COLO668 (cell line): ENCODE data around the gene TMEM147.

ENCODE experiments used
- DNase-seq: peaks from one replicate; lab custom pipeline; 2025; ENCODE audit not compliant: unreplicated experiment; lab: John Stamatoyannopoulos, UW

The TMEM147 gene

DNA sequence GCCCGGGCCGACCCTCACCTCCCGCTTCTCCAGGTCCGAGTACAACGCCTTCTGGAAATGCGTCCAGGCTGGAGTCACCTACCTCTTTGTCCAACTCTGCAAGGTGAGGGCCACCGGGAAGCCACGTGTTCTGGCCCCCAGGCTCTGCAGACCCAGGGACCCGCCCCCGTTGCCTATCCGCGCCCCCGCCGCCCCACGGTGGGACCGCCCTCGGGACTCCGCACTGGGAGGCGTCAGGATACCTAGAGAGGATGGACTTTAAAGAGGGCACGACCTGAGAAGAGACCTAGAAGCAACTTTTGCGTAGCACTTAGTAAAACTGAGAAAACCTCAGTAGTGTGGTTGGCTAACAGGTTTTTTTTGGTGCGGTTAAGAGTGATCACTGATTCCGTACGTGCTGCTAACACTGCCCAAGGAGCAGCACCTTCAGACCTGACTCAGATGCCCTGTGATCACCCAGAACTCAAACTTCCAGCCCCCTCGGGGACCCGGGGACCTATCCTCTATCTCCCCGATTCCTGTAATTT is 492 bp downstream of the TMEM147 start:
- DNase-seq, result peak; percentile 45

DNA sequence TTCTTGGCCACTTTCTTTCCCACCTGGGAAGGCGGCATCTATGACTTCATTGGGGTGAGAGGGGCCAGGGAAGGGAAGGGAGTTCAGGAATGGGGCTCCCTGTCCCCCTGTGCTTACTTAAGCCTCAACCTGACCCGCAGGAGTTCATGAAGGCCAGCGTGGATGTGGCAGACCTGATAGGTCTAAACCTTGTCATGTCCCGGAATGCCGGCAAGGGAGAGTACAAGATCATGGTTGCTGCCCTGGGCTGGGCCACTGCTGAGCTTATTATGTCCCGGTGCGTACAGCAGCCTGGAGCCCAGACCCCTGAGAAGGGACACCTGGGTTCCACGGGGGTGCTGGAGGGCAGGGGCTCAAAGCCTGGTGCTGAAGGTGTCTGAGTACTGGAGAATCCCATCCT is 1.1 kb downstream of the TMEM147 start:
- no peak for DNase-seq

DNA sequence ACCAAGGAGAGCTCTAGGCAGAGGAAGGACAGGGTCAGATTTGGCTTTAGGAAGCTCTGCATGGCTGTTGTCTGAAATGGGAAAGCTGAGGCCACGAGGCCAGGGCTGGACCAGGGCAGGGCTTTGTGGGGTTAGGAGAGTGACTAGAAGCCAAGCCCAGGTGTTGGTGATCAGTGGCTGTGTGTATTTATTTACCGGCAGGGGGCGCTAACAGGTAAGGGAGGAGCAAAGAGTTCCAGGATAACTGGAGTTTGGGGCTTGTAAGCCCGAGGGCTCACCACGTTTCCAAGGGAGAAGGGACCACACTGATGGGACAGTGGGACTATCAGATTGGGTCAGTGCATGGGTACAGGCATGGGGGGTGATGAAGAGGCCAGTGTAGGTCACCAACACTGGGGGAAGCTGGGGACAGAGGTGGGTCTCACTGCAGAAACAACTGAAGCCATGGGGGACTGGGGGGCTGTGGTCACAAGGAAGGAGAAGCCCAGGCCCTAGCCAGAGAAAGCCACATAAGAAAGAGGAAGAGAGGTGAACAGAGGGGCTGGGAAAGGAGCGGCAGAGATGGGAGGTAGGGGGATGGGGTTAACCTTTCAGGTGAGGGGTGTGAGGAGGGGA is 3.9 kb downstream of the TMEM147 start:
- DNase-seq, result peak; percentile 53

DNA sequence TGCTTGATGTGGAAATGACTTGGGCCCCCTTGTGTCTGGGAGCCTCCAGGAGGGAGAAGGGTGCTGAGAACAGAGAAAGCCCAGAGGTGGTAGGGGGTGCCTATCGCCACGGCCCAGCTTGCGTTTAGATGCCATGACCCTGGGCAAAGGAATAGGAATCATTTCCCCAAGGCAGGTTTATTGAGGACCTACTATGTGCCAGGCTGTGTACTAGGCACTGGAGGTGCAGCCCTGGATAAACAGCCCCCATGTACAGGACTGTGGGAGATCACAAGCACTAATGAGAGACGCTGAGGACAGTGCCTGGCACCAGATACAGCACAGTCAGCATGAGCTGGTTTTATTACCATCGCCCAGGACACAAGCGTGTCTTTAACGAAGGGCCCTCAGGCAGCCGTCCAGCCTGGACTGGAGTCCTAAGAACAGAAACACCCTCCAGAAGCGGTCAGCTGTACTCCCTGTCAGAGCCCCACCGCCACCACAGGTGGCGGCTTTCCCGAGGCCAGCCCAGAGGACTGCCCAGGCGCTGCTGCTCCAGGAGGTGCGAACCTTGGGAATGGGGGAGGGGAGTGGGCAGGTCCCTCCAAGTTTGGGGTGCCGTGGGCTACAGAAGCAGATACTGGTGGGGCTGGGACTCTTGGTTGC is 4.6 kb downstream of the TMEM147 start:
- no peak for DNase-seq

DNA sequence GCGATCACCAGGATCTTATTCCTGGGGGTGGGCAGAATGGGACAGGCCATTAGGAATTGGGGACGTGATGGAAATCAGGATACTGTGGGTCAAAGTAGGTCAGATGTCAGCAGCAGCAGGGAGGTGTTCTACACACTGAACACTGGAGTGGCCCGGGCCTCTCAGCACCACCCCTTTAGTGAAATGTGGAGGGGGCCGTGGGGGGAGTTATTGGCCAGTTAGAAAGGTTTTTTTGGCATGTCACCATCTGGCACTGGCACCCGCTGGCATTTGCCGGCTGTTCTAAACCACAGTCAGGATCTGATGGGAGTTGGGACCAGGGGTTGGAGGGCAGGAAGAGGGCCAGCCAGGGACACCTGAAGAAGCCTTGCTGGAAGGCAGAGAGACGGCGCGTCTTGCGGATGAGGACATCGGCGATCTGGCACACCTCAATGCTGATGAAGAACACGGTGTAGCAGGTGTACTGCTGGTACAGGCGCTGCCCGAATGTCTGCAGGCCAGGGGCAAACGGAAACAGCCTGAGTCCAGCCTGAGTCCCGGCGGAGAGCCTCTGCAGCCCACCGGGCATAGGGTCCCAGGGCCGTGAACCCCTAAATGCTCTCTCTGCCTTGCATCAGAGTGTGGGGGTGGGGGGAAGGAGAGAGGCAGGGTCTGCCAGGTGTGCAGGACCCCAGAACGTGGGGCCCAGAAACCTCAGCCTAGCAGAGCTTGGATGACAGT is 5.8 kb downstream of the TMEM147 start:
- DNase-seq, result no peak

GRCh38 chr19:35552534-35553384 is 7.3 kb downstream of the TMEM147 start:
- no peak for DNase-seq

DNA sequence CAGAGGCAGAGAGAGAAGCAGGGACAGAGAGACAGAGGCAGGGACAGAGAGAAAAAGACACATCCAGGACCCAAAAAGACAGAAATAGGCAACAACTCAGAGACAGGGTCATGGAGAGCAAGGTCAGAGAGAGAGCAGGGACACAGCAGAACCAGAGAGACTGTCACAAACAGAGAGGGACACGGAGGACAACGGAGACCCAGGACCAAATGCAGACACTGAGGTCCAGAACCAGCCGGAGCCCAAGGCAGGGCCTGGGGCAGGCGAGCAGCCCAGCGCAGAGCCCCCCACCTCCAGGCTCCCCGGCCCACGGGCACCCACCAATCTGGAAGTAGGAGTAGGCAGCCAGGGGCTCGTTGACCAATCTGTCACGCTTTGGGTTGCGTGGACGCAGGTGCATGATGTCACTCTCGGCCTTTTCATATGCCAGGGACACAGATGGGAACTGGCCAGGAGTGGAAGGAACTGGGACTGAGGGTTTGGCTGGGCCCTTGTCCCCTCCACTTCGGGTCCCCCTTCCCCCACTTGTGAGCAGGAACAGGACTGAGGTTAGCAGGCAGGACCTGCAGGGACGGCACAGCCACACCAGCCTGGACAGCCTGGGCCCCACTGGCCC is 8.1 kb downstream of the TMEM147 start:
- no peak for DNase-seq

DNA sequence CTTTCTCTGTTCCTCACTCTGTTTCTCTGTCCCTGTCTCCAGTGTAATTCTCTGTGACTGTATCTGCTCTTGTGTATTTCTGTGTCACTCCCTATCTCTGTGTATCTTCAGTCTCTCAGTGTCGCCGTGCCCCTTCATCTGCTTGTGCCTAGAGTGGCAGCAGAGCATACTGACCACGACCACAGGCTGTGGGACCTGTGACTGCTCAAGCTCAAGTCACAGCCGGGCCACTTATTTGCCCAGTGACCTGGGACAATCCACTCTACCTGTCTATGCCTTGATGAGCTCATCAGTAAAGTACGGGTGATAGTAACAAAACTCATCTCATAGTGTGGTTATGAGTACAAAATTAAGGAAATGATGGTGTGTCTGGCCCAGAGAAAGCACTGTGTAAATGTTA is 8.7 kb downstream of the TMEM147 start:
- DNase-seq, result no peak

- DNase-seq, result peak; percentile 23
Observed at GRCh38 chr19:35555301-35556005, 10.0 kb downstream of the TMEM147 start.

- no peak for DNase-seq
Observed at GRCh38 chr19:35556025-35556590, 10.7 kb downstream of the TMEM147 start.

DNA sequence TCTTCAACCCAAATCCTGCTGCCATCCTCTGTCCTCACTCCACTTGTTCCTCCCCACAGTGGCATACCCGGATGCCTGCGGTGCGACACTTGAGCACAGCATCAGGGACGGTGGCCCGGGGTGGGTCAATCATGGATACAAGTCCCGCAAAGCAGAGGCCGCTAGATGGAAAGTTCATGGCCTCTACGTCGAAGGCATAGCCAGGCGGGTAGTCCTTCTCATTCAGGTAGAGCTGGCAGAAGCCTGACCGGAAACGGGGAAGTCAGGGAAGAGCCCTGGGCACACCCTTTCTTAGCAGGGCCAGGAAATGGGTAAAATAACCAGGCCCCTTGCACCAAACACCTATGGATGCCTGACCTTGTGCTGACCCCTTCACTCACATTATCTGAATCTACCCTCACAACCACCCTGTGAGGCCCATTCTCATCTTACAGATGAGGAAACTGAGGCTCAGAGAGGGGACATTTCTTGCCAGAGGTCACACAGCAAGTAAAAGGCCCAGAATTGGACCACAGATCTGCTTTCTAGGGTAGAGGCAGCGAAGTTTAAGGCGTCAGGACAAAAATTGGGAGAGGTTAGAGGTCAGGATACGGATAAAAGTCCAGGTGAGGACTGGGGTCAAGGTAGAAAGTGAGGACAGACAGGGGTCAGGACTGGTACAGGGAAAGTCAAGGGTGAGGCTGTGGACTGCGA is 11.6 kb downstream of the TMEM147 start:
- no peak for DNase-seq

- DNase-seq, result peak; percentile 23
Observed at GRCh38 chr19:35557539-35558399, 12.3 kb downstream of the TMEM147 start.

GRCh38 chr19:35558400-35559280 is 13.2 kb downstream of the TMEM147 start:
- DNase-seq, result no peak

DNA sequence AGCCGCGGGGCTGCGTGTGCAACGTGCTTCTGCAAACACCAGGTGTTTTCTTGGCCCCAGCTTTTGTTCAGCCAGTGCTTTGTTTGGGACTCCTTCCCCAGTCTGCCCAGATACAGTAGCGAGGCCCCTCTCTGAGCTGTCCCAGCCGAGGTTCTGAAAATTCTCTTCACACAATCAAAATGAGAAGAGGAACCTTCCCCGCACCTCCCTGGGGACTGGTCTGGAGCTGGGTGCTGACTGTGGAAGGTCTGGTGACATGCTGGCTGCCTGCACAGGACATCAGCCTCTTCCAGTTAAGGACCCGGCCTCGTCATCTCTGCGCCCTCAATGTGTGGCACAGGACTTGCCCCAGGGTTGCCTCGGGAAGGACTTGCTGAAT is 13.8 kb downstream of the TMEM147 start:
- peak; percentile 19 for DNase-seq

DNA sequence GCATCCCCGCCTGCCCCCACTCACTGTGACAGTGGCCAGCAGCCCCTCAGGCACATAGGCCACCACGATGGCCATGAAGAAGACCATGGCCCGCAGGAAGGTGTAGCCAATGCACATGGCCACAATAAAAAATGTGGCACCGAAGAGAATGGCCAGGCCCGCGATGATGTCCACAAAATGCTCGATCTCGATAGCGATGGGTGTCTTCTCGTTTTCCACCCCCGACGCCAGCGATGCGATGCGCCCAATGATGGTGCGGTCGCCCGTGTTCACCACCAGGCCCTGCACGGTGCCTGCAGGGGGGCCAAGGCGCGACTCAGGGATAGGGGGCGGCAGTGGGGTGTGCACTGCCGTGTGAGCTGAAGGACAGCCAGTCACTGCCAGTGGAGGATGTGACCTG is 14.4 kb downstream of the TMEM147 start:
- DNase-seq, result no peak

DNA sequence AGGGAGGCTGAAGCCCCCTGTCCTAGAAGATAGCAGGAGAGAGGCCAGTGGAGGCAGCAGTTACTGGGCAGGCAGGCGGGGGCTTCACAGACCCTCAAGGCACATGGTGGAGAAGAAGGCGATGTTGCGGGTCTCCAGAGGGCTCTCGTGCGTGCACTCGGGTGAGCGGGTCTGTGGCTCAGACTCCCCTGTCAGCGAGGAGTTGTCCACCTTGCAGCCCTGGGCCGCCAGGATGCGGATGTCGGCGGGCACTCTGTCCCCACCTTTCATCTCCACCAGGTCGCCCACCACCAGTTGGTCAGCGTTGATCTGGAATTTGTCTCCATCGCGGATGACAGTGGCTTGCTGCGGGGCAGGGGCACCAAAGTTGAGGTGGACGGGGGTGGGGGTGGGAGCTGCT is 14.8 kb downstream of the TMEM147 start:
- no peak for DNase-seq

DNA sequence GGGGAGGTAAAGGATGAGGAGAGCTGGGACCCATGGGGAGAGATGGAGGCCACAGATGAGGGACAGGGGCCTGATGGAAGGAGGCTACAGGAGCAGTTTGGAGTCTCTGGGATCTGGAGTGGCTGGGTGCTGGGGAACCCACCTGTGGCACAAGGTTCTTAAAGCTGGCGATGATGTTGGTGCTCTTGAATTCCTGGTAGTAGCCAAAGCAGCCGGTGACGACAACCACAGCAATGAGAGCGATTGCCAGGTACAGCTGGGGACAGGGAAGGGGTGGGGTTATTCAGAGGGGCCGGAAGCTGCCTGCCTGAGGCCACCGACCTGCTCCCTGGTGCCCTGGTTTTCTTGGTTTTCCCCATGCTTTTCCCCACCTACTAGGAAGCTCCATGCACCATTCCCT is 15.3 kb downstream of the TMEM147 start:
- no peak for DNase-seq
